ENCODE measurements around the gene P2RY8. TPM values are rescaled to one million over a fixed set of nuclear protein-coding genes. Genes with fewer than 3 reads are reported as not detected.

Gene P2RY8
- total RNA-seq, 1 donor from 2014 or later, result not detected

DNA sequence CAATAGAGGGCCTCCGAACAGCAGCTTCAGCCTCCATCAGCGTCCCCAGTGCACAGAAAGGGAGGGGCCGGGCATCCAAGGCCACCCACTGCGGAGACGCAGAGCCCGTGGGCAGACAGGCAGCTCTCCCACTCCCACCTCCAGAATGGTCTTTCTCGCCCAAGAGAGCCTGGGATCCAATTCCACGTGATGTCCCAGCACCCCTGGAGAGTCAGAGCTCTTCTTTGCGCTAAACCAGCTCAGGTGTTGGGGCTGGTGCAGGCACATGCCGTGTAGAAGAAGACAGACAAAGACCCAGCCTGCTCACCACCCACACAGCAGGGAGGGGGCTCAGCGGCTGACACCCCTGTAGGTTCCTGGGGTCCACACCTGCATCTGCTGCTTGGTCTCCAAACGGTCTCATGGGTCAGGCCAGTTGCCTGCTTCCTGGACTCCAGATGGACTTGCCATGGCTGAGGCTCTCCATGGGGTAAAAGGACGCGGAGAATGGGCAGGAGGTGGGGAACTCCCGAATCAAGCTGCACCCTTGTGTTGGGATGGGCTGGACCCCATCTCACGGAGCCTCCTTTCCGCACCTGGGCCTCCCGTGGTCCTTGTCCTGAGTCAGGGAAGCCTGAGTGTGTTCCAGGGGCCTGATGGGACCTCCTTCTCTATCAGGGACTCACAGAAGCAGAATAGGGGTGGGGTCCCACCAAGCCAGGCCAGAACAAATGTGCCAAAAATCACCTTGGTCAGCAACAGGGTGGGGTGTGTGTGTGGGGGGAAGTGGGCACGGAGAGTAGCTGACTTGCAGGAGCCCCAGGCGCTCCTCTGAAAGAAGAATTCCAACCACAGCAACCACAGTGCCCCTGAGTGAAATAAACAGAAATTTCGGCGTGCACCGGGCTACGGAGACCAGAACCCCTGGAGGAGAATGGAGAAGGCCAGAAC lies 72.7 kb downstream of the P2RY8 start:
- no peak for DNase-seq (ENCODE audit: low read depth)
- H3K4me3 ChIP-seq (ENCODE audit: low read depth, low read length), result no peak overlapping the region
- no peaks in the 10 kb centered on the region for H3K27me3 ChIP-seq (ENCODE audit: control insufficient read depth, insufficient read depth, low read length)
- TF ChIP-seq, protein P1, sequence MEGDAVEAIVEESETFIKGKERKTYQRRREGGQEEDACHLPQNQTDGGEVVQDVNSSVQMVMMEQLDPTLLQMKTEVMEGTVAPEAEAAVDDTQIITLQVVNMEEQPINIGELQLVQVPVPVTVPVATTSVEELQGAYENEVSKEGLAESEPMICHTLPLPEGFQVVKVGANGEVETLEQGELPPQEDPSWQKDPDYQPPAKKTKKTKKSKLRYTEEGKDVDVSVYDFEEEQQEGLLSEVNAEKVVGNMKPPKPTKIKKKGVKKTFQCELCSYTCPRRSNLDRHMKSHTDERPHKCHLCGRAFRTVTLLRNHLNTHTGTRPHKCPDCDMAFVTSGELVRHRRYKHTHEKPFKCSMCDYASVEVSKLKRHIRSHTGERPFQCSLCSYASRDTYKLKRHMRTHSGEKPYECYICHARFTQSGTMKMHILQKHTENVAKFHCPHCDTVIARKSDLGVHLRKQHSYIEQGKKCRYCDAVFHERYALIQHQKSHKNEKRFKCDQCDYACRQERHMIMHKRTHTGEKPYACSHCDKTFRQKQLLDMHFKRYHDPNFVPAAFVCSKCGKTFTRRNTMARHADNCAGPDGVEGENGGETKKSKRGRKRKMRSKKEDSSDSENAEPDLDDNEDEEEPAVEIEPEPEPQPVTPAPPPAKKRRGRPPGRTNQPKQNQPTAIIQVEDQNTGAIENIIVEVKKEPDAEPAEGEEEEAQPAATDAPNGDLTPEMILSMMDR (IDR thresholded peaks at IDR 0.05; ENCODE audit: insufficient read depth, low read length, severe bottlenecking), result no peak
- H3K36me3 ChIP-seq (ENCODE audit: control insufficient read depth, insufficient read depth, low read length), result no peaks in the 10 kb centered on the region
- no peak for FAIRE-seq

DNA sequence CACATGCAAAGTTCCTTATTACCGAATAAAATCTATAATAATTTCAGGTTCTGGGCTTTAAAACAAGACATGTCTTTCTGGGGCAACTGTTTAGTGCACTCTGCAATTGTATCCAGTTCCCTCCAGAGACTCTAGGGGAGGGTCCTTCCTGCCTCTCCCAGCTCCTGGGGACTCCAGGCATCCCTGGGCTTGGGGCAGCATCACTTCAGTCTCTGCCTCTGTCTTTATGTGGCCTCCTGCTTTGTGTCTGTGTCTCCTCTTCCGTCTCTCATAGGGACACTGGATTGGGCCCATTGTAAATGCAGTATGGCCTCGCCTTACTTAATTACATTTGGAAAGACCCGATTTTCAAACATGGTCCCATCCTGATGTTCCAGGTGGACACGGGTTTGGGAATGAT lies 73.4 kb downstream of the P2RY8 start:
- no peaks in the 10 kb centered on the region for H3K27me3 ChIP-seq (ENCODE audit: control insufficient read depth, insufficient read depth, low read length)
- TF ChIP-seq, protein P1 (IDR thresholded peaks at IDR 0.05; ENCODE audit: insufficient read depth, low read length, severe bottlenecking), result no peak
- H3K36me3 ChIP-seq (ENCODE audit: control insufficient read depth, insufficient read depth, low read length), result no peaks in the 10 kb centered on the region
- no peak for DNase-seq (ENCODE audit: low read depth)
- FAIRE-seq, result no peak
- no peak overlapping the region for H3K4me3 ChIP-seq (ENCODE audit: low read depth, low read length)

DNA sequence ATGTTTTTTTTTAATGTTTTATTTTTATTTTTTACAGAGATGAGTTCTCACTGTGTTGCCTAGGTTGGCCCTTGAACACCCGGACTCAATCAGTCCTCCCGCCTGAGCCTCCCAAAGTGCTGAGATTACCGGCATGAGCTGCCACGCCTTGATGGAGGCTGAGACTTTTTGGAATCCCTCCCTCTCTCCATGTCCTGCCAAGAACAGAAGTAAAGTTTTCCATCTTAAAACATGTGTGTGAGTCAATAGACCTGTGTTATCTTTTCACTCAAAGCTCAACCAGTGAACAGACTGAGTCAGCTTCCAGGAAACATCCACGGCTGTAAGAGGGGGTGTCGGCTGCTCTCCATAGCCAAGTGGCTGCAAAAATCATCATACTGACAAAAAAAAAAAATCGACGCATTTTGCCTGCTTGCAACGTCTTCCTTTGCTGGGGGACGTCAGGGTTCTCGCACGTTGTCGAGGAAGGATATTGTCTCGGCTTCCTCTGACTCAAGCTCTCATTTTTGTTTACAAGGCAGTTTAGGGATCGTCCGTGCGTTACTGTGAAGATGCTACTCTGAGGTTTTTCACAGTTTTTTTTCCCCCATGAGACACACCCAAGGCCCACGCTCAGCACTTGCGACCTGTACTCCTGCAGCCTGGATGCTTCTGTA lies 74.3 kb downstream of the P2RY8 start:
- TF ChIP-seq, protein P1 (IDR thresholded peaks at IDR 0.05; ENCODE audit: insufficient read depth, low read length, severe bottlenecking), result no peak
- Histone ChIP-seq H3K4me3 (ENCODE audit: low read depth, low read length) (no peak overlapping the region), H3K27me3 (ENCODE audit: control insufficient read depth, insufficient read depth, low read length) (no peaks in the 10 kb centered on the region), H3K36me3 (ENCODE audit: control insufficient read depth, insufficient read depth, low read length) (no peaks in the 10 kb centered on the region)
- DNase-seq (ENCODE audit: low read depth) (peak; percentile 26), FAIRE-seq (no peak)

DNA sequence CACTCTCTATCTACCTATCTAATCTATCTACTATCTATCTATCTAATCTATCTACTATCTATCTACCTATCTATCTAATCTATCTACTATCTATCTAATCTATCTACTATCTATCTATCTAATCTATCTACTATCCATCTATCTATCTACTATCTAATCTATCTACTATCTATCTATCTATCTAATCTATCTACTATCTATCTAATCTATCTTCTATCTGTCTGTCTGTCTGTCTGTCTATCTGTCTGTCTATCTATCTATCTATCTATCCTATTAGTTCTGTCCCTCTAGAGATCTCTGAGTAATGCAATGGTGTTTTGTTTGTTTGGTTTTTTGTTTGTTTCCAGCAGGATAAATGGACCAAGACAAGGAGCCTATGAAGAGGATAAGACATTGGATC lies 74.9 kb downstream of the P2RY8 start:
- DNase-seq (ENCODE audit: low read depth), result no peak
- Histone ChIP-seq H3K4me3 (ENCODE audit: low read depth, low read length) (no peak overlapping the region), H3K27me3 (ENCODE audit: control insufficient read depth, insufficient read depth, low read length) (no peaks in the 10 kb centered on the region), H3K36me3 (ENCODE audit: control insufficient read depth, insufficient read depth, low read length) (no peaks in the 10 kb centered on the region)
- TF ChIP-seq, protein P1 (IDR thresholded peaks at IDR 0.05; ENCODE audit: insufficient read depth, low read length, severe bottlenecking), result no peak
- no peak for FAIRE-seq

DNA sequence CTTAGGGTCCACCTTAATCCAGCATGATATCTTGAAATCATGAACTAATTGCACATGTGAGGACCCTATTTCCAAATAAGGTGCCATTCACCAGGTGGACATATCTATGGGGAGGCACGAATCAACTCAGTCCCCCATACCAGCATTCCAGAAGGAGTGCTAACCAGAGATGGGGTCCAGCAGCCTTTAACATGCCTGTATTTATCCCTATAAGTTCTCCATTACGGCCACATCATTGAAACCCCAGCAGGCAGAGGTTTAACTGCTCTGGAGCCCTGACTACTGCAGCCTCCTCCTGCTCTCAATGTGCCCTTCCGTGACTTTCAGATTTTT lies 81.1 kb downstream of the P2RY8 start:
- no peak for FAIRE-seq
- TF ChIP-seq, protein P1 (IDR thresholded peaks at IDR 0.05; ENCODE audit: insufficient read depth, low read length, severe bottlenecking), result no peak
- DNase-seq (ENCODE audit: low read depth), result no peak

More for the DNA sequence above, 81.1 kb downstream of the P2RY8 start:
- H3K27me3 ChIP-seq (ENCODE audit: control insufficient read depth, insufficient read depth, low read length), result no peaks in the 10 kb centered on the region
- H3K4me3 ChIP-seq (ENCODE audit: low read depth, low read length), result no peak overlapping the region
- H3K36me3 ChIP-seq (ENCODE audit: control insufficient read depth, insufficient read depth, low read length), result no peaks in the 10 kb centered on the region
